ENCODE data around the gene SLC28A3. TPM values are rescaled to one million over a fixed set of nuclear protein-coding genes. Genes with fewer than 3 reads are reported as not detected.

SLC28A3 gene
- total RNA-seq, 2 donors from 2014 or later, result 0.11 TPM; not detected in 1

DNA sequence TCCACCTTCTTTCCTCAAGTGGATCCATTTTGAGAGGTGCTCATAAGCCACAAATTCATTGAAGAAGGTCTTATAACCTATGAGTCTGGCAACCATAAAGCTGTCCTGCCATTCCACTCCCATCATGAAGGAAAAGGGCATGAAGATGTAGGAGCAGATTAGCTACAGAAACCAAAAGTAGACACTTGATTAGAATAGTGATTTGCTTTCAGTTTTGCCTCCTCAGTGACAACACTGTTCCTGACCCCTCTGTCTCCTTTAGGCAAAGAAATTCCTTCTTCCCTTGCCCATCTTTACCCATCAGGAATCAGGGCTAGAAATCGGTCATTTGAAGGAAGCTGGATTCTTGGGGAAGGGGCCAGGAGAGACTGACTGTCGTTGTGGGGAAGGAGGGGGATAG is 55.2 kb downstream of the SLC28A3 start:
- DNase-seq, result no peak
- no peaks in the 10 kb centered on the region for H3K27me3 ChIP-seq (ENCODE audit: control insufficient read depth, insufficient read depth, low read length, poor library complexity, severe bottlenecking)
- 75% methylated on average over 2 of the region's 2 CpGs; no CpG with 5 or more reads in 1 of the 2 experiments for WGBS, 2 experiments (ENCODE audit: insufficient coverage in 1 of 2, insufficient read length in 1 of 2)
- H3K36me3 ChIP-seq (ENCODE audit: control insufficient read depth, insufficient read depth, low read length), result no peaks in the 10 kb centered on the region
- no peaks in the 10 kb centered on the region for H3K36me3 Mint-ChIP-seq (ENCODE audit: low read depth)
- H3K9me3 ChIP-seq (ENCODE audit: control insufficient read depth, low read length), result no peaks in the 10 kb centered on the region
- no peak overlapping the region for H3K27ac Mint-ChIP-seq
- no peak overlapping the region for H3K4me3 ChIP-seq (ENCODE audit: low read length)
- TF ChIP-seq CTCF (conservative IDR thresholded peaks at IDR 0.05), result no peak
- no peak overlapping the region for H3K9ac ChIP-seq (ENCODE audit: extremely low read depth, low read length, poor library complexity, severe bottlenecking)
- H3K4me1 ChIP-seq (ENCODE audit: control insufficient read depth, insufficient read depth, low read length), result no peaks in the 10 kb centered on the region
- H3K27me3 Mint-ChIP-seq (ENCODE audit: insufficient read depth), result peaks cover 6% of the 10 kb centered on the region
- H3K4me1 Mint-ChIP-seq, result peaks cover 7% of the 10 kb centered on the region
- H3K27ac ChIP-seq (ENCODE audit: low read depth, low read length), result no peak overlapping the region
- no peaks in the 10 kb centered on the region for H3K9me3 Mint-ChIP-seq
- no peak overlapping the region for H3K4me3 Mint-ChIP-seq

DNA sequence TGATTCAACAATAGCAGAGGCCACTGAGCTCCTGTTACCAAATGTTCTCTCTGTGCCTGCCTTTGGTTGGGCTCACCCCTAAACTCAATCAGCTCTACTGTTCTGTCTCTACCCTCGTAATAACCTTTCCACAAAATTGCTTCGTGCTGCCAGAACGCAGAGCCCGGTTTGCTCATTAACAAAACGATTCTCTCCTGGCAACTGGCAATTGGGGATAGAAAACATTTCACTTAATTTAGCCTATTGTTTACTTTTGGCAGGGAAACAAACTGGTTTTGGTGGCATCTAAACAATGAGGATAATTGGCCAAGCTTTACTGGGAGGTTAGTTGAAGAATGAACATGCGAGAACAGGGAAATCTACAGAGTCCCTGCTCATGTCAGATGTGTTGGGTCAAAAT is 56.6 kb downstream of the SLC28A3 start:
- Histone ChIP-seq H3K4me3 (ENCODE audit: low read length) (no peak overlapping the region), H3K27ac (ENCODE audit: low read depth, low read length) (no peak overlapping the region), H3K36me3 (ENCODE audit: control insufficient read depth, insufficient read depth, low read length) (no peaks in the 10 kb centered on the region), H3K4me1 (ENCODE audit: control insufficient read depth, insufficient read depth, low read length) (no peaks in the 10 kb centered on the region), H3K9ac (ENCODE audit: extremely low read depth, low read length, poor library complexity, severe bottlenecking) (no peak overlapping the region), H3K27me3 (ENCODE audit: control insufficient read depth, insufficient read depth, low read length, poor library complexity, severe bottlenecking) (no peaks in the 10 kb centered on the region), H3K9me3 (ENCODE audit: control insufficient read depth, low read length) (no peaks in the 10 kb centered on the region)
- H3K27ac Mint-ChIP-seq, result no peak overlapping the region
- H3K36me3 Mint-ChIP-seq (ENCODE audit: low read depth), result no peaks in the 10 kb centered on the region
- no peak for TF ChIP-seq CTCF (conservative IDR thresholded peaks at IDR 0.05)
- H3K27me3 Mint-ChIP-seq (ENCODE audit: insufficient read depth), result peaks cover 10% of the 10 kb centered on the region
- peaks cover 12% of the 10 kb centered on the region for H3K4me1 Mint-ChIP-seq
- H3K9me3 Mint-ChIP-seq, result no peaks in the 10 kb centered on the region
- no peak overlapping the region for H3K4me3 Mint-ChIP-seq
- WGBS, 2 experiments (ENCODE audit: insufficient coverage in 1 of 2, insufficient read length in 1 of 2), result 91 to 93% methylated on average over 4 to 6 of the region's 6 CpGs
- DNase-seq, result no peak

- no peak overlapping the region for H3K9ac ChIP-seq (ENCODE audit: extremely low read depth, low read length, poor library complexity, severe bottlenecking)
- TF ChIP-seq CTCF (conservative IDR thresholded peaks at IDR 0.05), result no peak
- no peaks in the 10 kb centered on the region for H3K9me3 Mint-ChIP-seq
- no peaks in the 10 kb centered on the region for H3K9me3 ChIP-seq (ENCODE audit: control insufficient read depth, low read length)
- no peaks in the 10 kb centered on the region for H3K36me3 ChIP-seq (ENCODE audit: control insufficient read depth, insufficient read depth, low read length)
- no peaks in the 10 kb centered on the region for H3K4me1 ChIP-seq (ENCODE audit: control insufficient read depth, insufficient read depth, low read length)
- DNase-seq, result no peak
- H3K27me3 ChIP-seq (ENCODE audit: control insufficient read depth, insufficient read depth, low read length, poor library complexity, severe bottlenecking), result peaks cover 15% of the 10 kb centered on the region
- H3K4me3 Mint-ChIP-seq, result no peak overlapping the region
- no peak overlapping the region for H3K27ac ChIP-seq (ENCODE audit: low read depth, low read length)
- H3K36me3 Mint-ChIP-seq (ENCODE audit: low read depth), result no peaks in the 10 kb centered on the region
- WGBS, 2 experiments (ENCODE audit: insufficient coverage in 1 of 2, insufficient read length in 1 of 2), result 70 to 85% methylated on average over 1 of the region's 1 CpG
- peaks cover 35% of the 10 kb centered on the region for H3K27me3 Mint-ChIP-seq (ENCODE audit: insufficient read depth)
- no peak overlapping the region for H3K4me3 ChIP-seq (ENCODE audit: low read length)
- no peak overlapping the region for H3K27ac Mint-ChIP-seq
- peaks cover 14% of the 10 kb centered on the region for H3K4me1 Mint-ChIP-seq
These were observed 62.4 kb downstream of the SLC28A3 start for GRCh38 chr9:84278130-84278529.
